ENCODE measurements around the gene ABTB1. TPM values are rescaled to one million over a fixed set of nuclear protein-coding genes. Genes with fewer than 3 reads are reported as not detected.

Gene ABTB1
- total RNA-seq, 1 donor from 2014 or later, result 11.8 TPM

GRCh38 chr3:127697551-127698240, 24.9 kb downstream of the ABTB1 start:
- H3K27me3 Mint-ChIP-seq (ENCODE audit: low read depth, unreplicated experiment), result no peaks in the 10 kb centered on the region
- Histone ChIP-seq H4K20me1 (ENCODE audit: insufficient read depth, low read length) (no peaks in the 10 kb centered on the region), H3K79me2 (ENCODE audit: insufficient read depth, low read length) (no peaks in the 10 kb centered on the region), H3K4me1 (ENCODE audit: insufficient read depth, low read length) (peaks cover 30% of the 10 kb centered on the region), H3K27ac (ENCODE audit: low read depth, low read length) (peak overlapping the region; percentile 58), H3K4me2 (ENCODE audit: low read length) (peak overlapping the region; percentile 49), H3K4me3 (ENCODE audit: insufficient read depth, low read depth, low read length) (no peak overlapping the region), H2AFZ (ENCODE audit: low read depth, low read length) (peak overlapping the region; percentile 76), H3K9me3 (ENCODE audit: insufficient read depth, low read depth, low read length) (no peaks in the 10 kb centered on the region), H3K36me3 (ENCODE audit: insufficient read depth, low read length) (no peaks in the 10 kb centered on the region), H3K27me3 (ENCODE audit: insufficient read depth, low read length) (no peaks in the 10 kb centered on the region), H3K9ac (ENCODE audit: low read length) (peak overlapping the region; percentile 48)
- DNase-seq (ENCODE audit: low read depth), result peak; percentile 70
- H3K36me3 Mint-ChIP-seq (ENCODE audit: low read depth, unreplicated experiment), result peaks cover 18% of the 10 kb centered on the region
- no peak overlapping the region for H3K4me3 Mint-ChIP-seq (ENCODE audit: unreplicated experiment)
- no peak for TF ChIP-seq EZH2 (IDR thresholded peaks at IDR 0.05; ENCODE audit: insufficient read depth, low read length)
- TF ChIP-seq, protein P1, sequence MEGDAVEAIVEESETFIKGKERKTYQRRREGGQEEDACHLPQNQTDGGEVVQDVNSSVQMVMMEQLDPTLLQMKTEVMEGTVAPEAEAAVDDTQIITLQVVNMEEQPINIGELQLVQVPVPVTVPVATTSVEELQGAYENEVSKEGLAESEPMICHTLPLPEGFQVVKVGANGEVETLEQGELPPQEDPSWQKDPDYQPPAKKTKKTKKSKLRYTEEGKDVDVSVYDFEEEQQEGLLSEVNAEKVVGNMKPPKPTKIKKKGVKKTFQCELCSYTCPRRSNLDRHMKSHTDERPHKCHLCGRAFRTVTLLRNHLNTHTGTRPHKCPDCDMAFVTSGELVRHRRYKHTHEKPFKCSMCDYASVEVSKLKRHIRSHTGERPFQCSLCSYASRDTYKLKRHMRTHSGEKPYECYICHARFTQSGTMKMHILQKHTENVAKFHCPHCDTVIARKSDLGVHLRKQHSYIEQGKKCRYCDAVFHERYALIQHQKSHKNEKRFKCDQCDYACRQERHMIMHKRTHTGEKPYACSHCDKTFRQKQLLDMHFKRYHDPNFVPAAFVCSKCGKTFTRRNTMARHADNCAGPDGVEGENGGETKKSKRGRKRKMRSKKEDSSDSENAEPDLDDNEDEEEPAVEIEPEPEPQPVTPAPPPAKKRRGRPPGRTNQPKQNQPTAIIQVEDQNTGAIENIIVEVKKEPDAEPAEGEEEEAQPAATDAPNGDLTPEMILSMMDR (IDR thresholded peaks at IDR 0.05; ENCODE audit: insufficient read depth, low read depth, low read length), result no peak
- no peaks in the 10 kb centered on the region for H3K9me3 Mint-ChIP-seq (ENCODE audit: unreplicated experiment)
- no peak overlapping the region for H3K27ac Mint-ChIP-seq (ENCODE audit: unreplicated experiment)
- H3K4me1 Mint-ChIP-seq (ENCODE audit: low read depth, unreplicated experiment), result peaks cover 7% of the 10 kb centered on the region
- FAIRE-seq, result peak; percentile 87

GRCh38 chr3:127698286-127698685, 25.5 kb downstream of the ABTB1 start:
- Histone ChIP-seq H3K27me3 (ENCODE audit: insufficient read depth, low read length) (no peaks in the 10 kb centered on the region), H3K9me3 (ENCODE audit: insufficient read depth, low read depth, low read length) (no peaks in the 10 kb centered on the region), H3K9ac (ENCODE audit: low read length) (peak overlapping the region; percentile 48), H4K20me1 (ENCODE audit: insufficient read depth, low read length) (no peaks in the 10 kb centered on the region), H3K27ac (ENCODE audit: low read depth, low read length) (peak overlapping the region; percentile 2), H3K36me3 (ENCODE audit: insufficient read depth, low read length) (no peaks in the 10 kb centered on the region), H3K4me1 (ENCODE audit: insufficient read depth, low read length) (peaks cover 30% of the 10 kb centered on the region), H3K79me2 (ENCODE audit: insufficient read depth, low read length) (no peaks in the 10 kb centered on the region), H3K4me3 (ENCODE audit: insufficient read depth, low read depth, low read length) (no peak overlapping the region), H3K4me2 (ENCODE audit: low read length) (peak overlapping the region; percentile 49), H2AFZ (ENCODE audit: low read depth, low read length) (no peak overlapping the region)
- Mint-ChIP-seq H3K4me1 (ENCODE audit: low read depth, unreplicated experiment) (peaks cover 7% of the 10 kb centered on the region), H3K36me3 (ENCODE audit: low read depth, unreplicated experiment) (peaks cover 12% of the 10 kb centered on the region), H3K27me3 (ENCODE audit: low read depth, unreplicated experiment) (no peaks in the 10 kb centered on the region), H3K27ac (ENCODE audit: unreplicated experiment) (peak overlapping the region; percentile 41), H3K9me3 (ENCODE audit: unreplicated experiment) (no peaks in the 10 kb centered on the region), H3K4me3 (ENCODE audit: unreplicated experiment) (no peak overlapping the region)
- FAIRE-seq (no peak), DNase-seq (ENCODE audit: low read depth) (no peak)
- TF ChIP-seq, protein P1 (IDR thresholded peaks at IDR 0.05; ENCODE audit: insufficient read depth, low read depth, low read length), result no peak
- TF ChIP-seq EZH2 (IDR thresholded peaks at IDR 0.05; ENCODE audit: insufficient read depth, low read length), result no peak
